ENCODE data around the gene NES.

Gene NES

GRCh38 chr1:156676820-156677615 lies at the start of gene NES:
NES (minus strand) TSS chr1:156677407; CDS start chr1:156677264, 143 bp downstream.
- DNase-seq (ENCODE audit: low read depth in 2 of 3, low spot score in 1 of 3): no peak

GRCh38 chr1:156726549-156727226 lies 49.5 kb upstream of the NES start:
- peak in 1 of 3 donors; percentile 63 for DNase-seq (ENCODE audit: low read depth in 2 of 3, low spot score in 1 of 3)

GRCh38 chr1:156725683-156726280 lies 48.6 kb upstream of the NES start:
- peak; percentile 64 to 76 (median 75) for DNase-seq (ENCODE audit: low read depth in 2 of 3, low spot score in 1 of 3)

GRCh38 chr1:156721535-156721934 lies 44.3 kb upstream of the NES start:
- no peak for DNase-seq (ENCODE audit: low read depth in 2 of 3, low spot score in 1 of 3)

- no peak for DNase-seq (ENCODE audit: low read depth in 2 of 3, low spot score in 1 of 3)
Measured at GRCh38 chr1:156721131-156721530, 43.9 kb upstream of the NES start.

GRCh38 chr1:156717351-156717750 lies 40.1 kb upstream of the NES start:
- DNase-seq (ENCODE audit: low read depth in 2 of 3, low spot score in 1 of 3): no peak

- no peak for DNase-seq (ENCODE audit: low read depth in 2 of 3, low spot score in 1 of 3)
Measured at GRCh38 chr1:156714830-156715229, 37.6 kb upstream of the NES start.

GRCh38 chr1:156712626-156713025 lies 35.4 kb upstream of the NES start:
- DNase-seq (ENCODE audit: low read depth in 2 of 3, low spot score in 1 of 3): no peak

GRCh38 chr1:156711011-156711817 lies 34.0 kb upstream of the NES start:
- no peak for DNase-seq (ENCODE audit: low read depth in 2 of 3, low spot score in 1 of 3)

- DNase-seq (ENCODE audit: low read depth in 2 of 3, low spot score in 1 of 3): no peak
Measured at GRCh38 chr1:156709757-156710489, 32.7 kb upstream of the NES start.

- DNase-seq (ENCODE audit: low read depth in 2 of 3, low spot score in 1 of 3): no peak
Measured at GRCh38 chr1:156709031-156709430, 31.8 kb upstream of the NES start.

GRCh38 chr1:156708218-156708661 lies 31.0 kb upstream of the NES start:
- DNase-seq (ENCODE audit: low read depth in 2 of 3, low spot score in 1 of 3): no peak

- no peak for DNase-seq (ENCODE audit: low read depth in 2 of 3, low spot score in 1 of 3)
Measured at GRCh38 chr1:156707417-156708217, 30.4 kb upstream of the NES start.

- no peak for DNase-seq (ENCODE audit: low read depth in 2 of 3, low spot score in 1 of 3)
Measured at GRCh38 chr1:156706657-156707416, 29.6 kb upstream of the NES start.

- peak; percentile 52 to 76 (median 63) for DNase-seq (ENCODE audit: low read depth in 2 of 3, low spot score in 1 of 3)
Measured at GRCh38 chr1:156705918-156706656, 28.9 kb upstream of the NES start.

GRCh38 chr1:156705321-156705917 lies 28.2 kb upstream of the NES start, which contains the start of gene CRABP2:
CRABP2 (minus strand) TSS chr1:156705583; CDS start chr1:156705446, 137 bp downstream.
- no peak for DNase-seq (ENCODE audit: low read depth in 2 of 3, low spot score in 1 of 3)

GRCh38 chr1:156704930-156705320 lies 27.7 kb upstream of the NES start:
- no peak for DNase-seq (ENCODE audit: low read depth in 2 of 3, low spot score in 1 of 3)
